ENCODE results near the gene ZMAT5. TPM values are rescaled to one million over a fixed set of nuclear protein-coding genes. Genes with fewer than 3 reads are reported as not detected.

ZMAT5 gene
- total and polyA plus RNA-seq, 2 of the 13 experiments (the other 11 are each of a cell fraction or from before 2014, with no cell fraction given) = 20.7 to 27.8 TPM

- no peak for TF ChIP-seq ATRX (CRISPR knock-in tag; IDR thresholded peaks at IDR 0.05; ENCODE audit: borderline replicate concordance)
- TF ChIP-seq GABPB1 (CRISPR knock-in tag; IDR thresholded peaks at IDR 0.05) = peak; percentile 83
- TF ChIP-seq ZNF670 (CRISPR knock-in tag; IDR thresholded peaks at IDR 0.05; ENCODE audit: borderline replicate concordance) = no peak
- peak; percentile 65 for TF ChIP-seq FOSL1 (CRISPR knock-in tag; IDR thresholded peaks at IDR 0.05; ENCODE audit: borderline replicate concordance)
- 0 out of 2 replicates have a peak, but pooled peaks have one; percentile 49 for TF ChIP-seq ZNF335 (CRISPR knock-in tag; IDR thresholded peaks at IDR 0.05)
- TF ChIP-seq, protein P1, sequence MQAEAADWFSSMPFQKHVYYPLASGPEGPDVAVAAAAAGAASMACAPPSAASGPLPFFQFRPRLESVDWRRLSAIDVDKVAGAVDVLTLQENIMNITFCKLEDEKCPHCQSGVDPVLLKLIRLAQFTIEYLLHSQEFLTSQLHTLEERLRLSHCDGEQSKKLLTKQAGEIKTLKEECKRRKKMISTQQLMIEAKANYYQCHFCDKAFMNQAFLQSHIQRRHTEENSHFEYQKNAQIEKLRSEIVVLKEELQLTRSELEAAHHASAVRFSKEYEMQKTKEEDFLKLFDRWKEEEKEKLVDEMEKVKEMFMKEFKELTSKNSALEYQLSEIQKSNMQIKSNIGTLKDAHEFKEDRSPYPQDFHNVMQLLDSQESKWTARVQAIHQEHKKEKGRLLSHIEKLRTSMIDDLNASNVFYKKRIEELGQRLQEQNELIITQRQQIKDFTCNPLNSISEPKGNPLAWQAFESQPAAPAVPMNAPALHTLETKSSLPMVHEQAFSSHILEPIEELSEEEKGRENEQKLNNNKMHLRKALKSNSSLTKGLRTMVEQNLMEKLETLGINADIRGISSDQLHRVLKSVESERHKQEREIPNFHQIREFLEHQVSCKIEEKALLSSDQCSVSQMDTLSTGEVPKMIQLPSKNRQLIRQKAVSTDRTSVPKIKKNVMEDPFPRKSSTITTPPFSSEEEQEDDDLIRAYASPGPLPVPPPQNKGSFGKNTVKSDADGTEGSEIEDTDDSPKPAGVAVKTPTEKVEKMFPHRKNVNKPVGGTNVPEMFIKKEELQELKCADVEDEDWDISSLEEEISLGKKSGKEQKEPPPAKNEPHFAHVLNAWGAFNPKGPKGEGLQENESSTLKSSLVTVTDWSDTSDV (CRISPR knock-in tag; IDR thresholded peaks at IDR 0.05) = no peak
- TF ChIP-seq SMAD3 (CRISPR knock-in tag; IDR thresholded peaks at IDR 0.05) = peak; percentile 71; the same call in 1 of the 2 replicates
- TF ChIP-seq CBFB (CRISPR knock-in tag; IDR thresholded peaks at IDR 0.05) = 0 out of 2 replicates have a peak, but pooled peaks have one; percentile 47
- TF ChIP-seq TEAD2 (CRISPR knock-in tag; IDR thresholded peaks at IDR 0.05) = no peak
- TF ChIP-seq, protein P2, sequence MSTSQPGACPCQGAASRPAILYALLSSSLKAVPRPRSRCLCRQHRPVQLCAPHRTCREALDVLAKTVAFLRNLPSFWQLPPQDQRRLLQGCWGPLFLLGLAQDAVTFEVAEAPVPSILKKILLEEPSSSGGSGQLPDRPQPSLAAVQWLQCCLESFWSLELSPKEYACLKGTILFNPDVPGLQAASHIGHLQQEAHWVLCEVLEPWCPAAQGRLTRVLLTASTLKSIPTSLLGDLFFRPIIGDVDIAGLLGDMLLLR (CRISPR knock-in tag; IDR thresholded peaks at IDR 0.05) = no peak
- TF ChIP-seq SOX13 (IDR thresholded peaks at IDR 0.05) = no peak
- peak in 1 of 2 experiments; percentile 25; a peak in 1 of 4 replicates for TF ChIP-seq SOX13 (CRISPR knock-in tag; conservative IDR thresholded peaks at IDR 0.05 in 1 of 2, IDR thresholded peaks at IDR 0.05 in 1 of 2)
- peak; percentile 72; the same call in 1 of the 2 replicates for TF ChIP-seq ATF3 (CRISPR knock-in tag; IDR thresholded peaks at IDR 0.05)
- TF ChIP-seq, protein P3, sequence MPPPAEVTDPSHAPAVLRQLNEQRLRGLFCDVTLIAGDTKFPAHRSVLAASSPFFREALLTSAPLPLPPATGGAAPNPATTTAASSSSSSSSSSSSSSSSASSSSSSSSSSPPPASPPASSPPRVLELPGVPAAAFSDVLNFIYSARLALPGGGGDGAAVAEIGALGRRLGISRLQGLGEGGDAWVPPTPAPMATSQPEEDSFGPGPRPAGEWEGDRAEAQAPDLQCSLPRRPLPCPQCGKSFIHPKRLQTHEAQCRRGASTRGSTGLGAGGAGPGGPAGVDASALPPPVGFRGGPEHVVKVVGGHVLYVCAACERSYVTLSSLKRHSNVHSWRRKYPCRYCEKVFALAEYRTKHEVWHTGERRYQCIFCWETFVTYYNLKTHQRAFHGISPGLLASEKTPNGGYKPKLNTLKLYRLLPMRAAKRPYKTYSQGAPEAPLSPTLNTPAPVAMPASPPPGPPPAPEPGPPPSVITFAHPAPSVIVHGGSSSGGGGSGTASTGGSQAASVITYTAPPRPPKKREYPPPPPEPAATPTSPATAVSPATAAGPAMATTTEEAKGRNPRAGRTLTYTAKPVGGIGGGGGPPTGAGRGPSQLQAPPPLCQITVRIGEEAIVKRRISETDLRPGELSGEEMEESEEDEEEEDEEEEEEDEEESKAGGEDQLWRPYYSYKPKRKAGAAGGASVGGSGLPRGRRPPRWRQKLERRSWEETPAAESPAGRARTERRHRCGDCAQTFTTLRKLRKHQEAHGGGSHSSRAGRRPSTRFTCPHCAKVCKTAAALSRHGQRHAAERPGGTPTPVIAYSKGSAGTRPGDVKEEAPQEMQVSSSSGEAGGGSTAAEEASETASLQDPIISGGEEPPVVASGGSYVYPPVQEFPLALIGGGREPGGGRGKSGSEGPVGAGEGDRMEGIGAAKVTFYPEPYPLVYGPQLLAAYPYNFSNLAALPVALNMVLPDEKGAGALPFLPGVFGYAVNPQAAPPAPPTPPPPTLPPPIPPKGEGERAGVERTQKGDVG (CRISPR knock-in tag; IDR thresholded peaks at IDR 0.05; ENCODE audit: borderline replicate concordance) = peak; percentile 43; the same call in 1 of the 2 replicates
- TF ChIP-seq BHLHE40 (IDR thresholded peaks at IDR 0.05; ENCODE audit: low read length) = no peak
- TF ChIP-seq ZNF780A (CRISPR knock-in tag; IDR thresholded peaks at IDR 0.05) = no peak
- TF ChIP-seq ESRRA (CRISPR knock-in tag; IDR thresholded peaks at IDR 0.05; ENCODE audit: low read depth) = 0 out of 2 replicates have a peak, but pooled peaks have one; percentile 44
- TF ChIP-seq TGIF2 (CRISPR knock-in tag; IDR thresholded peaks at IDR 0.05) = 0 out of 2 replicates have a peak, but pooled peaks have one; percentile 49
- TF ChIP-seq FOXO4 (CRISPR knock-in tag; conservative IDR thresholded peaks at IDR 0.05) = no peak
- TF ChIP-seq HNRNPK (IDR thresholded peaks at IDR 0.05; ENCODE audit: low read depth, low read length, poor library complexity, severe bottlenecking) = no peak
- TF ChIP-seq CHD4 (IDR thresholded peaks at IDR 0.05; ENCODE audit: borderline replicate concordance, low read length) = no peak
- peak; percentile 86 for TF ChIP-seq GATAD2A (CRISPR knock-in tag; IDR thresholded peaks at IDR 0.05)
- no peak for TF ChIP-seq ZNF563 (CRISPR knock-in tag; IDR thresholded peaks at IDR 0.05)
These were observed 32.4 kb upstream of the ZMAT5 start (continued) for GRCh38 chr22:29799217-29799680.
